Activated CD8-positive, alpha-beta memory T cell treated with anti-CD3 and anti-CD28 coated beads for 36 hours (primary cell): ENCODE data around the gene CASTOR1. TPM values are rescaled to one million over a fixed set of nuclear protein-coding genes. Genes with fewer than 3 reads are reported as not detected.

Source experiments
- total RNA-seq, 2 experiments: library from RNA; stranded (reverse); gene quantifications; one replicate each; pipeline ENCODE4 v1.2.3, GENCODE V29; 2021

The CASTOR1 gene
- total RNA-seq, 2 experiments from 2014 or later = 1.9 to 4.2 TPM

Other genes starting within 250 kb of the CASTOR1 start
- not detected for gene HORMAD2, start 209.0 kb downstream of the CASTOR1 start, total RNA-seq
- gene LIF, start 42.7 kb downstream of the CASTOR1 start, total RNA-seq = 100 to 1,000 TPM; 121 to 128 TPM
- 10 to 100 TPM; 21.1 to 23.3 TPM for gene OSM, start 22.7 kb downstream of the CASTOR1 start, total RNA-seq
- gene TBC1D10A, start 37.4 kb upstream of the CASTOR1 start, total RNA-seq = 10 to 100 TPM; 12.8 to 13.0 TPM
- gene SF3A1, start 67.4 kb upstream of the CASTOR1 start, total RNA-seq = 100 to 1,000 TPM; 229 to 231 TPM
- 1 to 10 TPM; 2.1 to 3.3 TPM for gene CCDC157, start 67.5 kb upstream of the CASTOR1 start, total RNA-seq
- gene RNF215, start 97.9 kb upstream of the CASTOR1 start, total RNA-seq = 1 to 10 TPM; 7.1 to 7.7 TPM
- 1 to 10 TPM; 6.0 to 7.7 TPM for gene SEC14L2, start 107.5 kb upstream of the CASTOR1 start, total RNA-seq
- 100 to 1,000 TPM; 125 to 126 TPM for gene MTFP1, start 136.3 kb upstream of the CASTOR1 start, total RNA-seq
- gene SEC14L3, start 182.5 kb upstream of the CASTOR1 start, total RNA-seq = not detected
- not detected for gene SEC14L4, start 216.2 kb upstream of the CASTOR1 start, total RNA-seq